Ectodermal cell (in vitro differentiated cells): ENCODE measurements around the gene CDH16.

Experiments used
- H3K27ac ChIP-seq: 2 replicates; pipeline ENCODE4 v1.7.0; 2013; ENCODE audit warnings: mild to moderate bottlenecking, low read depth, low read length; ENCODE audit not compliant: insufficient read depth, poor library complexity, severe bottlenecking
- H3K27me3 ChIP-seq: 2 replicates; pipeline ENCODE4 v1.7.0; 2013; ENCODE audit warnings: mild to moderate bottlenecking, low read length; ENCODE audit not compliant: insufficient read depth, control insufficient read depth, poor library complexity, severe bottlenecking
- H3K36me3 ChIP-seq: one replicate; pipeline ENCODE4 v1.7.0; 2013; ENCODE audit warnings: low read length; ENCODE audit not compliant: control insufficient read depth, insufficient read depth
- H3K4me1 ChIP-seq: one replicate; pipeline ENCODE4 v1.7.0; 2013; ENCODE audit warnings: low read length; ENCODE audit not compliant: control insufficient read depth, insufficient read depth
- H3K4me3 ChIP-seq: 2 replicates; pipeline ENCODE4 v1.7.0; 2013; ENCODE audit warnings: low read depth, low read length, control low read depth; ENCODE audit not compliant: insufficient read depth
- H3K9me3 ChIP-seq: 2 replicates; pipeline ENCODE4 v1.7.0; 2013; ENCODE audit warnings: mild to moderate bottlenecking, low read length, moderate library complexity; ENCODE audit not compliant: control insufficient read depth
- WGBS, 2 experiments: methylation state at CpG; one replicate each; pipeline ENCODE4 v1.1.7; 2013; ENCODE audit warnings: missing lambda C conversion rate in 2 of 2; 5-methylcytosine and 5-hydroxymethylcytosine counted together

Gene CDH16

DNA sequence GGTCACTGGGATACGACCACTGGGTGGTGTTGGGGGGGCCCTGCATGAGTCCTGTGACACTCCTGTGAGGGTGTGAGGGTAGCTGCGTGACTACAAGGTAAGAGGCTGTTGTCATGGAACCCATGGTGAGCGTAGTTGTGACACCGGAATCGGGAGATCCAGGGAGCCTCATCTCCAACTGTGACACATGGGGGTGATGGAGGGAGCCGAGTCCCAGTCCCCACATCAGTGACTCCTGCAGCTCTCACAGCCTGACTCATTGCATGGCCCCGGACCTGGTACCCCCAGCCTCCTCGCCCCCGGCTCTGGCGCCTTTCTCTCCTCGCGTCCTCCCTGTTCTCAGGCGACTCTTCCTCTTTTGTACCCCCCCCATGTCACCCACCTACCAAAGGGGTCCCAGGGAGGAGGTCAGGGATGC, 14.2 kb downstream of the CDH16 start:
- H3K27ac ChIP-seq = no peak overlapping the region
- 91 to 95% methylated on average over 13 of the region's 13 CpGs for WGBS, 2 experiments
- no peaks in the 10 kb centered on the region for H3K4me1 ChIP-seq
- H3K36me3 ChIP-seq = no peaks in the 10 kb centered on the region
- no peak overlapping the region for H3K4me3 ChIP-seq
- H3K27me3 ChIP-seq = no peaks in the 10 kb centered on the region
- no peaks in the 10 kb centered on the region for H3K9me3 ChIP-seq

DNA sequence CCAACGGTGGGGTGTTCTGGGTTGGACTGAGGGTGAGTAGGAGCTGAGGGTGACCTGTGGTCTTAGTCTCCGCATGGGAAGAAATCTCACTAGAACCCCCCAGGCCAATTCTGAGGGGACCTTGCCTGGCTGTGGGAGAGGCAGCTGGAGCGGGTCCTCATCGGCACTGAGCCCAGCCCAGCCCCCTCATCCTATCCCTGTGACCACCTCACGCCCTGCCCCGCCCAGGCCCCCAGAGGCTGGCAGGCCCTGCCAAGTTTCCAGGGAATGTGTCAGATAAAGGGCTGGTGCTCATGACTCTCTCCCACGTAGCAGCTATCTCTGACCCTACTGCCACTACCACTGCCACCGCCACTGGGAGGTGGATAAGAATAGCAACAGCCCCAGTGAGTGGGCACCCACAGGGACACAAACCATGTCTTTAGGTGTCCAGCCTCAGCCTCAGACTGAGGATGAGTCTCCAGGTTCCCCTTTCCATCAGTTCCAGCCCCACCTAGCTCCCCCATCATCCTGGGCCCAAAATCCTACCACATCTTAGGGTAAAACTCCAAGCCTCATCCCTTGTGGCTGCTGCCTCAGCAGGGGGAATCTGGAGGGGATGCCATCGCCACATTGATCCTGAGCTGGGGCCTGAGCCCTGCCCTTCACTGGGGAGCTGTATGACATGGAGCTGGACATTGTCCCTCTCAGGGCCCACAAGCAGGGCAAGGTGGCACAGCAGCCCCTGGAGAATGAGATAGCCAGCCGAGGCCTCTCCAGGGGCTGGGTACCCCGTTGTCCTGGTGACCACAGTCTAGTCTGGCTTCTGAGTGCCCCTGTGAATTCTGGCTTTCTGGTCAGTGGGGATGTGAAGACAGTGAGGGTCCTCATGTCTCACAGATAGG, 14.9 kb downstream of the CDH16 start:
- Histone ChIP-seq H3K4me1 (no peaks in the 10 kb centered on the region), H3K4me3 (no peak overlapping the region), H3K36me3 (no peaks in the 10 kb centered on the region), H3K27me3 (no peaks in the 10 kb centered on the region), H3K9me3 (no peaks in the 10 kb centered on the region), H3K27ac (no peak overlapping the region)
- 90 to 92% methylated on average over 11 of the region's 11 CpGs for WGBS, 2 experiments

DNA sequence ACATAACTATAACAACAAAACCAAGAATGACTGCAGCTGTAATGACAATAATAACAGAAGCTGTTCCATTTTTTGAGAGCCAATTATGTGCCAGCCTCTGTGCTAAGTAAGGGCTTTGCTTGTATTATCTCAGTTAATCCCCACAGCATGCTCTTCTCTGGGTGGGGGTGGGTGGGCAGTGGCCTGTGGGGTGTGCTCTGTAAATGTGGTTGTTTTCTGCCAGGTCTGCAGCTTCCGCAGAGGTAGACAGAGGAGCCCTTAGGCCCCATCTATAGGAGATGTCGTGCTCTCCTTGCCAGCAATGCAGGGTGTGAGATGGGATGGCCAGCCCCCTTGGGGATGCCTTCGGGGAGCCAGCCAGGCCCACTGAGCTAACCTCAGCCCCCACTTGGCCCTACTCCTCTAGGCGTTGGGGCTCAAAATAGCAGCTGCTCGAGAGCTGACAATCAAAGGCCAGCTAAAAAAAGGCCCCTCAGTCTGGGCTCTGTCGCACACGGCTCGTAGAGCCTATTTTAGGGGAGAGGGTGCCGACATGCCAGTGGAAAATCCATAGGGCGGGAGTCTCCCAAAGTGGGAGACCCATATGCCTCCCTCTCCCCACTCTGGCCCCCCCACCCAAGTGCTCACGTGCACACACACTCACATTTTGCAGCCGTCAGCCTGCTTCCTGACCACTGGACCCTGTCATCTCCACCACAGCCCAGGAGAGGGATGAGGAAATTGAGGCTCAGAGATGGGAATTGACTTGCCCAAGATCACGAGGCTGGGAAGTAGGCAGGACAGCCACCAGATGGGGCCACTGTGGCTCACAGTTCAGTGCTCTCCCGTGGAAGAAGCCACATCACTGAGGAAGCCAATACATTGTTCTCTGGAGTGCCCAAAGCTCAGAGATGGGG, 15.8 kb downstream of the CDH16 start:
- H3K36me3 ChIP-seq = no peaks in the 10 kb centered on the region
- no peak overlapping the region for H3K27ac ChIP-seq
- whole genome bisulfite sequencing, 2 experiments = 85 to 86% methylated on average over 14 of the region's 14 CpGs
- no peaks in the 10 kb centered on the region for H3K27me3 ChIP-seq
- no peaks in the 10 kb centered on the region for H3K9me3 ChIP-seq
- no peaks in the 10 kb centered on the region for H3K4me1 ChIP-seq
- no peak overlapping the region for H3K4me3 ChIP-seq

DNA sequence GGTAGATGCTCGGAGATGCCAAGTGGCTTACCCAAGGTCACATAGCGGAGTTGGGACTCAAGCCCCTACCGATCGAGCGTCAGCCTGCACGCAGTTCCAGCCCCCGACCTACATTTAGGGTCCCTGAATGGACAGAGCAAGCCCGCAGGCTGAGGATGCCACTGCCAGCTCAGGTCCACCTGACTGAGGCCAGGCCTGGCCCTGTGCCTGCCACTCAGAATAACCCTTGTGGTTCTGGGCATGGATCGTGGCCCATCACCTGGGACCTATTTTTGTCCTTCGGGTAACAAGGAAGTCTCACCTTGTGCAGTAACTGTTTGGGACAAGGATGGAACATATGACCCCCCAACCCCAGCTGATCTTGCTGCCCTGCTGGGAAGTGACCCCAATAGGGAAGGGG, 17.1 kb downstream of the CDH16 start:
- no peak overlapping the region for H3K4me3 ChIP-seq
- H3K36me3 ChIP-seq = no peaks in the 10 kb centered on the region
- H3K9me3 ChIP-seq = no peaks in the 10 kb centered on the region
- WGBS, 2 experiments = 94 to 96% methylated on average over 10 of the region's 10 CpGs
- no peak overlapping the region for H3K27ac ChIP-seq
- H3K27me3 ChIP-seq = no peaks in the 10 kb centered on the region
- no peaks in the 10 kb centered on the region for H3K4me1 ChIP-seq

DNA sequence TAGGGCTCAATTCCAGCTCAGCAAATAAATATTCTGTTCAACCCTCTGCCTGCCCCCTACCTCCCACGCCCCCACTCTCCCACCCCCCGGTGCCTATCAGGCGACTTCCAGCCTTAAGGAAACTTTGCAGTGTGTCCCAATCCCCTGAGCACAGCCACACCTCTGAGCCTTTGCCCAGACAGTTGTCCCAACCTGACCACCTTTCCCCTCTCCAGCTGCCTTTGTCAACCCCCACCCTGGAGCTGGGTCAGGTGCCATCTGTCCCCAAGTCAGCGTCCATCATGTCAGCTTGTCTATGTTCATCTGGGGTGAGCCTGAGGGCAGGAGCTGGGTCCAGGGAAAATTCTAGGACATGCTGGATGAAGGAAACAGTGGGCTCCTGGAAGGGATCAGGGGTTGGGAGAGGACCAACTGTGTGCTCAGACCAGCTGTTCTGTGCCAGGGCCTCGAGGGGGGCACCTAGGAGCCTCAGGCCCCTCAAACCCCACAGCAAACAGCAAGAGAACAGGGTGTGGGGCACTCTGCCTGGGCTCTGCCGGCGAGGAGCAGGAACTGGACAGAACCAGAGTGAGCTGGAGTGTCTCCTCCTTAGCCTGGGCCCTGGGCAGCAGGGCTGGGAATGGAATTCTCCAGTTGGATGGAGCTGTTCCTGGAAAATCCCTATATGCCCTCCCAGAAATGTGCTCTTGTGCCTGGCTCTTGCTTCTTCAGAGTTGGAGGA, 17.8 kb downstream of the CDH16 start:
- WGBS, 2 experiments = 84% methylated on average over 7 of the region's 7 CpGs
- Histone ChIP-seq H3K27me3 (no peaks in the 10 kb centered on the region), H3K4me1 (no peaks in the 10 kb centered on the region), H3K27ac (no peak overlapping the region), H3K9me3 (no peaks in the 10 kb centered on the region), H3K4me3 (no peak overlapping the region), H3K36me3 (no peaks in the 10 kb centered on the region)

DNA sequence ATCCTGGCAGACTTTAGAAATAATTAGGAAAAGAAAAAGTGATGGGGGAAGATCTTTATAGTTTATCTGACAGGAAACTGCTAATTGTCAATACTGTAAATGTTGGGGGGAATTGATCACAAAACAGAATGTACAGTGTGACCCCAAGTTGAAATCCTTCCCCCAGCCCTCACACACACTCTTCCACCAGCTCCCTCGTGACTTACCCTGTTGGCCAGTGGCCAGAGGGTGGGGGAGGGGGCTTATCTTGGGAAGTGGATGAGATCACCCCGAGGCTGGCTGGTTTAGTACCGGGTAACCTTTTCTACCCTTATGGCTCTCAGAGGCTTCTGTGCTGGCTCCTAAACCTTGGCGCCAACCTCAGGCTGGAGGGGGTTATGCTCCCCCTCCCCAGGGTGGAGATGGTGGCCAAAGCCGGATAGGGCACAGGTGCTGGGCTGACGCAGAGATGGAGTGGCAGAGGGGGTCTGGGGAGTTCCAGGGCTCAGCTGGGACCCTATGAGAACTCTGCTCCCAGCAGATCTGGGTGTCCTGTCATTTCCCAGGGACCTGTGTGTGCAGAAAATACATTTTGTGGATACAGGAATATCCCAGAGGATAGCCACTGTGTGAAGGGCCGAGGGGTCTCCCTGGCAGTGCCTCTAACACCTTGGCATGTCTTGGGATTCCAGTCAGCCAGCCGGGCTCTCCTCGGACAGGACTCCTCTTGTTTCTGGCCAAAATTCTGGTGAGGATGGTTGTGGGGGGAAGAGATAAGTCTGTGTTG, 18.6 kb downstream of the CDH16 start:
- 62 to 74% methylated on average over 8 to 9 of the region's 9 CpGs for WGBS, 2 experiments
- no peaks in the 10 kb centered on the region for H3K27me3 ChIP-seq
- no peaks in the 10 kb centered on the region for H3K9me3 ChIP-seq
- H3K36me3 ChIP-seq = no peaks in the 10 kb centered on the region
- H3K27ac ChIP-seq = no peak overlapping the region
- no peak overlapping the region for H3K4me3 ChIP-seq
- no peaks in the 10 kb centered on the region for H3K4me1 ChIP-seq

DNA sequence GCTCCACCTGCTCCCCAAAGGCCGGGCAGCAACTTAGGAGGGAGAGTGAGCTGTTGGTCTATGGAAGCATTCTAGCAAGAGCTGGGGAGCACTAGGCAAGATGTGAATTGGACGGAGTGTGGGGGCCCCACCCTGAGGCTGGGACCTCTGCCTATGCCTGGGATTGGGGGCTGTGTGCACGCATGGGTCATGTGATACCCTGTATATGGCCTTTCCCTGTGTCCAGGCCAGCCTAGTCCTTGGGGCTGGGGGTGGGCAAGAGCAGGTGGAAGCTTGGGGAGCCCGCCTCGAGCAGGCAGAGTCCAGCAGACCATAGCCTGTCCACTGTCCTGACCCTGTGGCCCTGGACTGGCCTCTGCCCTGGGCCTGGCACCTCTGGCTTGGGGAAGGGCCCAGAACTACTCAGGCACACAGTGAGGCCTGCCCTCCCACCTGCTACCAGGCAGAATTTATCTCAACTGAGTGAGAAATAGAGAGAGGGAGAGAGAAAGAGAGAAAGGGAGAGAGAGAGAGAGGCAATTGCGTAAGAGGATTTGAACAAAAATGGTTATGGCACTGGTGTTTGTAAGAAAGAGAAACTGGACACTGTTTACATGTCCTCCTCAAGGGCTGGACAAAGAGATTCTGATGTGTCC, 19.3 kb downstream of the CDH16 start:
- Histone ChIP-seq H3K4me1 (no peaks in the 10 kb centered on the region), H3K36me3 (no peaks in the 10 kb centered on the region), H3K27me3 (no peaks in the 10 kb centered on the region), H3K9me3 (no peaks in the 10 kb centered on the region), H3K27ac (no peak overlapping the region), H3K4me3 (no peak overlapping the region)
- WGBS, 2 experiments = 91 to 94% methylated on average over 6 of the region's 6 CpGs

DNA sequence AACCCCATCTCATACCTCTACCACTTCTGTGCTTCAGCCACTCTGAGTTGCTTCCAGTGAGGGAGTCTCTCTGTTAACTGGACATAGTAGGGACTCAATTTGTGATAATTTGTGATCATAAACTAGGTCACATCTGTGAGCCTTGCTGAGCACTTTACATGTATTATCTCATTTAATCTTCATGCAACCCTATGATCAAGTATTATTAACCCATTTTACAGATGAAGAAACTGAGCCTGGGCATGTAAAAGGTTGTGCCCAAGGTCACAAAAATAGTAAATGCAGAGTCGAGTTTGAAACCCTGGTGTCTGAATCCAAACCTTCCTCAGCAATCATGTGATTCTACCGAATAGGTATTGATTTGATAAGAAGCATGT, 19.8 kb downstream of the CDH16 start:
- no peak overlapping the region for H3K27ac ChIP-seq
- no peaks in the 10 kb centered on the region for H3K9me3 ChIP-seq
- H3K27me3 ChIP-seq = no peaks in the 10 kb centered on the region
- no peaks in the 10 kb centered on the region for H3K36me3 ChIP-seq
- WGBS, 2 experiments = 92 to 93% methylated on average over 2 of the region's 2 CpGs
- H3K4me1 ChIP-seq = no peaks in the 10 kb centered on the region
- H3K4me3 ChIP-seq = no peak overlapping the region

DNA sequence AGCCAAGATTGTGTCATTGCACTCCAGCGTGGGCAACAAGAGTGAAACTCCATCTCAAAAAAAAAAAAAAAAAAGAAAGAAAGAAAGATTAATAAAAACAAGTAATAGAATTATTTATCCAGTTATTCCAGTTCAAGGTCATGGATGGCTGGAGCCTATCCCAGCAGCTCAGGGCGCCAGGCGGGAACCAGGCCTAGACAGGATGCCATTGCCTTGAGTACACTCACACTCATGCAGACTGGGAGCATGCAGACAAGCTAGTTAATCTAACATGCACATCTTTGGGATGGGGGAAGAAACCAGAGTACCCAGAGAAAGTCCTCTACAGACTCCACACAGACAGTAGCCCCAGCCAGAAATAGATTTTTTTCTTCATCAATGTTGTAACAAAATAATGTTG, 20.5 kb downstream of the CDH16 start:
- Histone ChIP-seq H3K36me3 (no peaks in the 10 kb centered on the region), H3K9me3 (no peaks in the 10 kb centered on the region), H3K27ac (no peak overlapping the region), H3K4me1 (no peaks in the 10 kb centered on the region), H3K27me3 (no peaks in the 10 kb centered on the region), H3K4me3 (no peak overlapping the region)
- 96 to 99% methylated on average over 2 to 3 of the region's 3 CpGs for WGBS, 2 experiments
